ENCODE results near the gene CLPSL2.

CLPSL2 gene

GRCh38 chr6:35774116-35774794, 2.1 kb upstream of the CLPSL2 start:
- no peak overlapping the region for H3K4me2 ChIP-seq
- no peak for TF ChIP-seq CTCF (conservative IDR thresholded peaks at IDR 0.05; ENCODE audit: low read depth, low read length)
- H2AFZ ChIP-seq (ENCODE audit: low read depth): no peak overlapping the region
- no peaks in the 10 kb centered on the region for H3K79me2 ChIP-seq (ENCODE audit: insufficient read depth, low read depth)
- H4K20me1 ChIP-seq (ENCODE audit: insufficient read depth): no peaks in the 10 kb centered on the region
- no peaks in the 10 kb centered on the region for H3K4me1 ChIP-seq (ENCODE audit: low read depth, poor library complexity, severe bottlenecking)
- no peak overlapping the region for H3K27ac ChIP-seq
- no peak overlapping the region for H3K4me3 ChIP-seq (IDR thresholded peaks at IDR 0.05; ENCODE audit: insufficient read depth, low read depth, low read length)
- no peak overlapping the region for H3K9ac ChIP-seq
- no peaks in the 10 kb centered on the region for H3K27me3 ChIP-seq (ENCODE audit: insufficient read depth, low read depth)
- H3K36me3 ChIP-seq (ENCODE audit: insufficient read depth): no peaks in the 10 kb centered on the region

- no peaks in the 10 kb centered on the region for H3K79me2 ChIP-seq (ENCODE audit: insufficient read depth, low read depth)
- no peak overlapping the region for H3K27ac ChIP-seq
- no peaks in the 10 kb centered on the region for H4K20me1 ChIP-seq (ENCODE audit: insufficient read depth)
- H3K36me3 ChIP-seq (ENCODE audit: insufficient read depth): no peaks in the 10 kb centered on the region
- no peak overlapping the region for H2AFZ ChIP-seq (ENCODE audit: low read depth)
- no peak overlapping the region for H3K4me2 ChIP-seq
- no peak overlapping the region for H3K4me3 ChIP-seq (IDR thresholded peaks at IDR 0.05; ENCODE audit: insufficient read depth, low read depth, low read length)
- no peaks in the 10 kb centered on the region for H3K4me1 ChIP-seq (ENCODE audit: low read depth, poor library complexity, severe bottlenecking)
- no peak overlapping the region for H3K9ac ChIP-seq
- TF ChIP-seq CTCF (conservative IDR thresholded peaks at IDR 0.05; ENCODE audit: low read depth, low read length): no peak
- H3K27me3 ChIP-seq (ENCODE audit: insufficient read depth, low read depth): no peaks in the 10 kb centered on the region
These were observed 1.4 kb upstream of the CLPSL2 start for GRCh38 chr6:35775031-35775430.

GRCh38 chr6:35777356-35778102, 1.1 kb downstream of the CLPSL2 start:
- TF ChIP-seq CTCF (conservative IDR thresholded peaks at IDR 0.05; ENCODE audit: low read depth, low read length): no peak
- H4K20me1 ChIP-seq (ENCODE audit: insufficient read depth): no peaks in the 10 kb centered on the region
- H3K27ac ChIP-seq: no peak overlapping the region
- no peak overlapping the region for H3K9ac ChIP-seq
- H2AFZ ChIP-seq (ENCODE audit: low read depth): no peak overlapping the region
- H3K27me3 ChIP-seq (ENCODE audit: insufficient read depth, low read depth): no peaks in the 10 kb centered on the region
- no peak overlapping the region for H3K4me2 ChIP-seq
- no peaks in the 10 kb centered on the region for H3K4me1 ChIP-seq (ENCODE audit: low read depth, poor library complexity, severe bottlenecking)
- no peak overlapping the region for H3K4me3 ChIP-seq (IDR thresholded peaks at IDR 0.05; ENCODE audit: insufficient read depth, low read depth, low read length)
- no peaks in the 10 kb centered on the region for H3K79me2 ChIP-seq (ENCODE audit: insufficient read depth, low read depth)
- no peaks in the 10 kb centered on the region for H3K36me3 ChIP-seq (ENCODE audit: insufficient read depth)

GRCh38 chr6:35778437-35778836, 2.0 kb downstream of the CLPSL2 start:
- H3K4me3 ChIP-seq (IDR thresholded peaks at IDR 0.05; ENCODE audit: insufficient read depth, low read depth, low read length): no peak overlapping the region
- no peak overlapping the region for H3K4me2 ChIP-seq
- no peaks in the 10 kb centered on the region for H3K4me1 ChIP-seq (ENCODE audit: low read depth, poor library complexity, severe bottlenecking)
- no peaks in the 10 kb centered on the region for H3K27me3 ChIP-seq (ENCODE audit: insufficient read depth, low read depth)
- no peak overlapping the region for H3K9ac ChIP-seq
- H3K27ac ChIP-seq: no peak overlapping the region
- no peak for TF ChIP-seq CTCF (conservative IDR thresholded peaks at IDR 0.05; ENCODE audit: low read depth, low read length)
- H4K20me1 ChIP-seq (ENCODE audit: insufficient read depth): no peaks in the 10 kb centered on the region
- H3K36me3 ChIP-seq (ENCODE audit: insufficient read depth): no peaks in the 10 kb centered on the region
- no peaks in the 10 kb centered on the region for H3K79me2 ChIP-seq (ENCODE audit: insufficient read depth, low read depth)
- H2AFZ ChIP-seq (ENCODE audit: low read depth): no peak overlapping the region
